Brain microvascular endothelial cell (primary cell): Measurements from ENCODE around the gene SPACA9.

Source experiments
- DNase-seq: peaks from one replicate; pipeline ENCODE4 v3.0.0-alpha.2; 2020
- H3K27ac ChIP-seq: fragments of 250-450 bp; sonication (Bioruptor Pico); 2 replicates; pipeline ENCODE4 v1.5.1; 2020; ENCODE audit warnings: mild to moderate bottlenecking, moderate library complexity
- H3K27me3 ChIP-seq: fragments of 250-450 bp; sonication (Bioruptor Pico); replicated peaks from 2 replicates; pipeline ENCODE4 v1.5.1; 2020; ENCODE audit warnings: mild to moderate bottlenecking
- H3K36me3 ChIP-seq: fragments of 250-450 bp; sonication (Bioruptor Pico); replicated peaks from 2 replicates; pipeline ENCODE4 v1.5.1; 2020; ENCODE audit warnings: mild to moderate bottlenecking
- H3K4me3 ChIP-seq: 2 replicates; pipeline ENCODE4 v1.5.1; 2011; ENCODE audit warnings: low read depth, mild to moderate bottlenecking, control low read depth, low read length, moderate library complexity
- CTCF ChIP-seq: IDR thresholded peaks from 2 replicates; pipeline ENCODE4 v1.5.1; 2011; ENCODE audit warnings: low read depth, mild to moderate bottlenecking, moderate library complexity, low read length, control low read depth, inconsistent platforms; ENCODE audit errors: missing control alignments
- in situ Hi-C: cut with HindIII; loops from 2 replicates; pipeline ENCODE4 v1.10.0; 2017; ENCODE audit warnings: low sequenced_read_pairs, low pct_ligation_motif_present

Gene SPACA9

DNA sequence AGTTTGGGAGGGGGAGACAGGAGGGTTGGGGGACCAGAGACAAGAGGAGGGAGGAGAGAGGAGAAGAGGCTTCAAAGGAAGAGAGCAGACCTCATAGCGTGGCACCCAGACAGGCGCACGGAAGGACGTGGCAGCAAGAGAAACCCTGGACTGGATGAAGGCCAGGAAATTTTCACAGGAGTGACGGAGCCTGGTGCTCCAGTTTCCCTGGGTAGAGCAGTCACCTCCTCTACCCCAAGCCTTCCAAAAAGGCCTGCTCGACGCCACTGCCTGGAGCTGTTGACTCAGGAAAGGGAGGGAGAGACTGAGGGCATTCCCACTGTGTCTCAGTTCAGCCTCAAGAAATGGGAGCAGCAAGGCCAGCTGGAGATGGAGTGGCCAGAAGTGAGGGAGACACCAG, 19.9 kb upstream of the SPACA9 start:
- H3K27ac ChIP-seq = no peak overlapping the region
- DNase-seq = no peak
- no peaks in the 10 kb centered on the region for H3K36me3 ChIP-seq
- in situ Hi-C loops = no loop called here
- H3K4me3 ChIP-seq = no peak overlapping the region
- H3K27me3 ChIP-seq = no peaks in the 10 kb centered on the region
- no peak for TF ChIP-seq CTCF

GRCh38 chr9:132861666-132862065, 17.0 kb upstream of the SPACA9 start:
- in situ Hi-C loops = no loop called here
- no peak overlapping the region for H3K4me3 ChIP-seq
- no peaks in the 10 kb centered on the region for H3K36me3 ChIP-seq
- peaks cover 2% of the 10 kb centered on the region for H3K27me3 ChIP-seq
- no peak for DNase-seq
- no peak for TF ChIP-seq CTCF
- no peak overlapping the region for H3K27ac ChIP-seq

- in situ Hi-C loops = no loop called here
- no peak for DNase-seq
- H3K36me3 ChIP-seq = no peaks in the 10 kb centered on the region
- H3K27ac ChIP-seq = no peak overlapping the region
- H3K4me3 ChIP-seq = no peak overlapping the region
- H3K27me3 ChIP-seq = peaks cover 2% of the 10 kb centered on the region
- no peak for TF ChIP-seq CTCF
These were observed 16.2 kb upstream of the SPACA9 start for GRCh38 chr9:132862533-132862932.

DNA sequence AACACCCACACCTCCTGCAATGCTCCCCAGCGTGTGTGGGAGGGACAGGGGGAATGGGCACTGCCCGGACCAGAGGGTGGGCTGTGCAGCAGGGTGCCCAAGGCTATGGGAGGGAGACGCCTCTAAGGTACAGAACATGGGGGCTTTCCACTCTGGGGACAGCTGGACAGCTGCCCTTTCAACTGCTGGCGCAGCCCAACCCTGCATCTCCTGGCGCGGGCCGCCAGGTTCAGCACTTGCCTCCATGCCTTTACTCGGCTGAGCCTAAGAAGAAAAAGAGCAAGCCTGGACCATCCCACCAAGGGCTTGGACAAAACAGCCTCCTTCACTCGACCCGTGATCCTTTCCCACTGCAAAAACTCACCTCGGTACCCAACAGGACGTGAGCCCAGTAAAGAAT, 15.6 kb upstream of the SPACA9 start:
- Histone ChIP-seq H3K36me3 (no peaks in the 10 kb centered on the region), H3K27me3 (peaks cover 2% of the 10 kb centered on the region), H3K4me3 (no peak overlapping the region), H3K27ac (no peak overlapping the region)
- no peak for TF ChIP-seq CTCF
- DNase-seq = no peak
- in situ Hi-C loops = no loop called here

GRCh38 chr9:132864277-132864676, 14.4 kb upstream of the SPACA9 start:
- H3K27me3 ChIP-seq = peaks cover 2% of the 10 kb centered on the region
- no peak for DNase-seq
- in situ Hi-C loops = no loop called here
- no peaks in the 10 kb centered on the region for H3K36me3 ChIP-seq
- TF ChIP-seq CTCF = no peak
- no peak overlapping the region for H3K4me3 ChIP-seq
- no peak overlapping the region for H3K27ac ChIP-seq

DNA sequence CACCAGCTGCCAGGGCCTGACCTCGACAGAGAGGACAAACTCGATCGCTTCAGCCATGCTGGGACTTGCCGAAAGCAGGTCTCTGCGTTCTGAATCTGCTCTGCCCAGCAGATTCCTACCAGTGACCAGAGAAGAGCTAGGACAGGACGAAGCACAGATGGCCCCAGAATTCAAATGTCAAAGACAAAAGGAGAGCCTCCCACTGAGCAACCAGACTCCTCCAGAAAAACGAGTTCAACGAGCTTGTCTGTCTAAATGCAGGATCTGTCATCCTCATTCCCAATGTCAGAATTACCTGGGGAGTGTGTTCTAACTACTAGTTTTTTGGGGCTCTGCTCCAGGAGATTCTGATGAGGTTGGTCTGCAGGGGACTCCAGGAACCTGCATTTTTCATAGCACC, 14.0 kb upstream of the SPACA9 start:
- no peak overlapping the region for H3K27ac ChIP-seq
- no peak overlapping the region for H3K4me3 ChIP-seq
- TF ChIP-seq CTCF = no peak
- in situ Hi-C loops = no loop called here
- peaks cover 2% of the 10 kb centered on the region for H3K27me3 ChIP-seq
- DNase-seq = no peak
- no peaks in the 10 kb centered on the region for H3K36me3 ChIP-seq
